ENCODE data around the gene C3orf20.

Gene C3orf20

DNA sequence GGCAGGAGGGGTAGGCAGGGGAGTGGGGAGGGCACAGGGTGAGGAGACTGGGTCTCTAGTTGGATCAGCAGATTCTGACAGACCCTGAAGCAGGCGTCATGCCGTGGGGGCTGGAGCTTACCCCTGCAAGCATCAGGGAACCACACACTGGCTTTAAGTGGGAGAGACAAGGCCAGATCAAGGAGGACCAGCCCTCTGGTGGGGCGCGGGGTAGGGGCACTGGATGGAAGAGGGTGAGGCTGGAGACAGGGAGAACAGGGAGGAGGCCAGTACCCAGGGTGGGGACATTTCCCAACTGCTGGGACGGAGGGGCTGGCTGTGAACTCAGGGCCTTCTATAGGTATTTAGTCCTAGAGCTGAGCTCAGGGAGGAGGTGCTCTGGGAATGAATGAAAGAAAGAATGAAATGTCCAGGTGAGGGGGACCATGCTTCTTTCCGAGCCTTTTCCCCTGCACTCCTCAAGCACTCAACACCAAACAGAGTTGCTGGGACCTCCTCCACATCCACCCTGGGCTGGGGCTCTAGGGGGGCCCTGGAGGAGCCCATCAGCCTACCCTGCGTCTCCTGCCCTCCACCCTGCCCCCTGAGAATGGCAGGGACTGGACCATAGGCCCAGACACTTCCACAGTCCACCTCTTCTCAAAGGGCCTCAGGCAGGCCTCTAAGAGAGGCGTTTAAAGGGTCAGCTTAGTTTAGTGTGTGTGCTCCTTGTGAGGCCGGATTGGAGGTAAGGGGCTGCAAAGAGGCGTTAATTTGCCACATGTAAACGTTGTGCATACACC, 94.8 kb downstream of the C3orf20 start:
- TF ChIP-seq ZFX (IDR thresholded peaks at IDR 0.05): no peak
- TF ChIP-seq, protein P1, sequence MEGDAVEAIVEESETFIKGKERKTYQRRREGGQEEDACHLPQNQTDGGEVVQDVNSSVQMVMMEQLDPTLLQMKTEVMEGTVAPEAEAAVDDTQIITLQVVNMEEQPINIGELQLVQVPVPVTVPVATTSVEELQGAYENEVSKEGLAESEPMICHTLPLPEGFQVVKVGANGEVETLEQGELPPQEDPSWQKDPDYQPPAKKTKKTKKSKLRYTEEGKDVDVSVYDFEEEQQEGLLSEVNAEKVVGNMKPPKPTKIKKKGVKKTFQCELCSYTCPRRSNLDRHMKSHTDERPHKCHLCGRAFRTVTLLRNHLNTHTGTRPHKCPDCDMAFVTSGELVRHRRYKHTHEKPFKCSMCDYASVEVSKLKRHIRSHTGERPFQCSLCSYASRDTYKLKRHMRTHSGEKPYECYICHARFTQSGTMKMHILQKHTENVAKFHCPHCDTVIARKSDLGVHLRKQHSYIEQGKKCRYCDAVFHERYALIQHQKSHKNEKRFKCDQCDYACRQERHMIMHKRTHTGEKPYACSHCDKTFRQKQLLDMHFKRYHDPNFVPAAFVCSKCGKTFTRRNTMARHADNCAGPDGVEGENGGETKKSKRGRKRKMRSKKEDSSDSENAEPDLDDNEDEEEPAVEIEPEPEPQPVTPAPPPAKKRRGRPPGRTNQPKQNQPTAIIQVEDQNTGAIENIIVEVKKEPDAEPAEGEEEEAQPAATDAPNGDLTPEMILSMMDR (conservative IDR thresholded peaks at IDR 0.05): no peak
- no peak overlapping the region for H3K27ac ChIP-seq

DNA sequence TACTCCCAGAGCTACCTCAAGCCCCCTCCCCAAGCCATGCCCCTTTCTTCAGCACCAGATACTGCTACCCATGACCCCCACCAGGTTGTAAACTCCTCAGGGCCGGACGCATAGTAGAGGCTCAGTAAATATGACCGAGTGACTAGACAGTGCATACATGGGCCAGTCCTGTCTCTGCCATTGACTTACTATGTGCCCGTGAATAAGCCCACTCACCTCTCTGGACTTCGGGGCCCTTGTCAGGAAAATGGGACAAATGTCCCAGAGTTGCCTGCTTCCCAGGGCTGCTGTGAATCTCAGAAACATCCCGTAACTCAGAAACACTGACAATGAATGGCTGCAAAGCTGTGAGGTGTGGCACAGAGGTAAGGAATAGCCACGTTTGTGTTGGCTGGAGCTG, 95.7 kb downstream of the C3orf20 start:
- TF ChIP-seq ZFX (IDR thresholded peaks at IDR 0.05): no peak
- TF ChIP-seq, protein P1 (conservative IDR thresholded peaks at IDR 0.05): no peak
- H3K27ac ChIP-seq: no peak overlapping the region

- H3K27ac ChIP-seq: no peak overlapping the region
- TF ChIP-seq, protein P1 (conservative IDR thresholded peaks at IDR 0.05): no peak
- TF ChIP-seq ZFX (IDR thresholded peaks at IDR 0.05): no peak
Observed at GRCh38 chr3:14771593-14772497, 96.9 kb downstream of the C3orf20 start.

- H3K27ac ChIP-seq: no peak overlapping the region
- TF ChIP-seq ZFX (IDR thresholded peaks at IDR 0.05): no peak
- TF ChIP-seq, protein P1 (conservative IDR thresholded peaks at IDR 0.05): no peak
Observed at GRCh38 chr3:14772533-14773138, 97.7 kb downstream of the C3orf20 start.

DNA sequence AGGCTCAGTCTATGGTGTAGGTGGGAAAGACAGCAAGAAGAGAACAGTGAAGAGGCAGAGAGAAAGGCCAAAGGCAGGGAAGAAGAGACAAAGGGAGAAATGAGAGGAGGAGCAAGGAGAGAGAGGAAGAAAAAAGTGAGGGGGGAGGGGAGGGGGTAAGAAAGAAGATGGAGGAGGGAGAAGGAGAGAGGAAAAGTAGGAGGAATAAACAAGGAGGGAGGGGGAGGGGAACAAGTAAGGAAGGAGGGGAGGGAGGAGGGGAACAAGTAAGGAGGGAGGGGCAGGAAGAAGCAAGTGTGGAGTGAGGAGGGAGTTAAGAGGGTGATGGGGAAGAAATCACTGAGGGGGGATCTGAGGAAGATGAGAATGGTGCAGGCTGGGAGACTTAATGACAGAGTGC, 98.3 kb downstream of the C3orf20 start:
- H3K27ac ChIP-seq: no peak overlapping the region
- no peak for TF ChIP-seq ZFX (IDR thresholded peaks at IDR 0.05)
- TF ChIP-seq, protein P1 (conservative IDR thresholded peaks at IDR 0.05): no peak

DNA sequence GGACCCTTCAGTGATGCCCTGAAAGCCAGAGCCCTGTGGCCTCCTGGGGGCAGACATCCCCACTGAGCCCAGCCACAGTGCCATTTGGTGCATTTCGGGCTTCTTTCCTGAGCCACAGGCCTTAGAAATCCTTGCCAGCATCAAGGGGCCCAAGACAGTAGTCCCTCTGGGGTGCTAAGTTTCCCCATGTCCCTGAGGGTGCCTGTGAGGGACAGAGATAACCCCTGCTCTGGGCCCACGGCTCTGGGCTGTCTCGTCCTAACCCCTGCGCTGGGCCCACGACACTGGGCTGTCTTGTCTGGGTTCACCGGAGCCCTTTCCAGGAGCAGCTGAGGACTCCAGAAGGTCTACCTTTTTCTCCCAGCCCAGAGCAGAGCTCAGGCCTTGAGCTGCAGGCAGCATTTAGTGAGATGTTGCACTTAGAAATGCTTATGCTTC, 98.8 kb downstream of the C3orf20 start:
- no peak overlapping the region for H3K27ac ChIP-seq

More for the DNA sequence above, 98.8 kb downstream of the C3orf20 start:
- no peak for TF ChIP-seq ZFX (IDR thresholded peaks at IDR 0.05)
- TF ChIP-seq, protein P1 (conservative IDR thresholded peaks at IDR 0.05): no peak
